Measurements from ENCODE around the gene BBX.

- TF ChIP-seq EZH2 (IDR thresholded peaks at IDR 0.05), result no peak
- TF ChIP-seq POLR2AphosphoS5 (IDR thresholded peaks at IDR 0.05; ENCODE audit: borderline replicate concordance, low read depth, low read length), result no peak
- no peak for TF ChIP-seq FOXP2 (optimal IDR thresholded peaks at IDR 0.05; ENCODE audit: control extremely low read depth, extremely low read length, insufficient read depth)
These were observed 315.3 kb downstream of the BBX start for GRCh38 chr3:107837895-107838612.
